ENCODE data around the gene EDN1.
A peak's percentile ranks its signal among the peaks of the same experiment; 100 is the strongest.

The EDN1 gene

DNA sequence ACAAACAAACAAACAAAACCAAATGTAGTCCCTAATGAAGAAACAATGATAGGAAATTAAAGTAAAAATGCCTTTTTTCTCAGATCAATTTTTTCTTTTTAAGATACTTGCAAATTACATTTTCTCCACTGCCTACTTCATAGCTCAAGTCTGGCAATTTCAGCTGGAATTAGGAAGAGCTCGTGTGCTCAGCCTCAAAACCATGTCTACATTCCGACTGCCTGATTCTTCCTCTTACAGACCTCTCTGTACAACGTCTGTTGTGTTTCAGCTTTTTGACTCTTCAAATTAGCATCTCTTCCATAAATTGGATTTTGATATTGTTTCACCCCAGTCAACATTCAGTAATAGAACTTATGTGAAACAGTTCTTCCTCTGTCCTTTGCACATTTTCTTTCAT lies 9.3 kb upstream of the EDN1 start:
- H3K36me3 ChIP-seq (ENCODE audit: control insufficient read depth in 5 of 5, insufficient read depth in 5 of 5, low read length in 5 of 5) = no peaks in the 10 kb centered on the region
- no peak overlapping the region for H3K4me3 ChIP-seq (ENCODE audit: low read depth in 1 of 5, low read length in 5 of 5)
- H3K4me1 ChIP-seq (ENCODE audit: control insufficient read depth in 5 of 5, insufficient read depth in 5 of 5, low read length in 5 of 5) = peaks cover 0 to 7% (median 2%) of the 10 kb centered on the region in 5 donors
- no peak overlapping the region for H3K27ac ChIP-seq (ENCODE audit: low read depth, low read length)
- no peaks in the 10 kb centered on the region for H3K9me3 ChIP-seq (ENCODE audit: control insufficient read depth in 5 of 5, low read length in 5 of 5)
- H3K9ac ChIP-seq (ENCODE audit: low read length in 5 of 5) = no peak overlapping the region
- H3K27me3 ChIP-seq (ENCODE audit: control insufficient read depth in 5 of 5, insufficient read depth in 4 of 5, low read length in 5 of 5) = no peaks in the 10 kb centered on the region

DNA sequence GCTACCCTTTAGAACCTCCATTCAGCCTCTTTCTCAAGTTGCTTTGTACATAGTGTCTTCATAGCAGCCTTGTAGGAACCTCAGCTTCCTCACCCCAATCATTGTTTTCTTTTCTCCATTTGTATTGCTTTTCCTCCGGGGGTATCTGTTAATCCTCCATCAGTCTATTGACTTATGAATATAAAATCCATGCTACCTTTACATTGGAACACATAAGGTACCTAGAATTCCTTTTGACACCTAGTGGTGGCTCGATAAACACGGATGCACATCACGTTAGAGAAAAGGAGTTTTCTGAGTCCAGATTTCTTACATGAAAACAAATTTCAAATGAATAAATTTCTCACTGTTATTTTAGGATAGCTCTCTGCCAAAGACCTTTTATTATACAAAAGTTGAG lies 6.3 kb upstream of the EDN1 start:
- H3K4me1 ChIP-seq (ENCODE audit: control insufficient read depth in 5 of 5, insufficient read depth in 5 of 5, low read length in 5 of 5) = peaks cover 0 to 15% (median 7%) of the 10 kb centered on the region in 5 donors
- no peak overlapping the region for H3K9ac ChIP-seq (ENCODE audit: low read length in 5 of 5)
- H3K27ac ChIP-seq (ENCODE audit: low read depth, low read length) = no peak overlapping the region
- no peak overlapping the region for H3K4me3 ChIP-seq (ENCODE audit: low read depth in 1 of 5, low read length in 5 of 5)
- no peaks in the 10 kb centered on the region for H3K27me3 ChIP-seq (ENCODE audit: control insufficient read depth in 5 of 5, insufficient read depth in 4 of 5, low read length in 5 of 5)
- no peaks in the 10 kb centered on the region for H3K9me3 ChIP-seq (ENCODE audit: control insufficient read depth in 5 of 5, low read length in 5 of 5)
- H3K36me3 ChIP-seq (ENCODE audit: control insufficient read depth in 5 of 5, insufficient read depth in 5 of 5, low read length in 5 of 5) = no peaks in the 10 kb centered on the region

DNA sequence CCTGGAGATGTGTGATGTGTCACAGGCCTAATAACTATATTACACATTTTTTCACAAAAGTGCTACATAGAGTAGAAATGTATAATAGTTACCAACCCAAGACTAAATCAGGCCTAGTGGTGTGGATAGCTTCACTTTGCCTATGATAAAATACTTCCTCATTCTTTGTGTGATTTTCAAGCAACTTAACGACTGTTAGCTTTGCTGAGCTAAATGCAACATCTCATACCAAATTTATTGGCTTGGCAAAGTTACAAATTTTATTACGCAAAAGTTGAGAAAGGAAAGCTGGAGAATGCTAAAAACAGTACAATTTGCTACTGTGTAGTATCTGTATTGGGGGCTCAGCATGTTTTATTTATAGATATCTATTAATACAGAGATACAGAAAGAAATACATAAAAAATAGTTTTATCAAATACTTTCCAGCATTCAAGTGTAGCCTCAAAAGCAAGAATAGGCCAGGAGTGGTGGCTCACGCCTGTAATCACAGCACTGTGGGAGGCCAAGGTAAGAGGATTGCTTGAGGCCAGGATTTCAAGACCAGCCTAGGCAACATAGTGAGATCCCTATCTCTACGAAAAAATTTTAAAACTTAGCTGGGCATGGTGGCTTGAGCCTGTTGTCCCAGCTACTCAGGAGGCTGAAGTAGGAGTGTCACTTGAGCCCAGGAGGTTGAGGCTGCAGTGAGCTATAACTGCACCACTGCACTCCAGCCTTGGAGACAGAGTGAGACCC lies 3.6 kb upstream of the EDN1 start:
- Histone ChIP-seq H3K27me3 (ENCODE audit: control insufficient read depth in 5 of 5, insufficient read depth in 4 of 5, low read length in 5 of 5) (peaks cover 0 to 2% (median 0%) of the 10 kb centered on the region in 5 donors), H3K36me3 (ENCODE audit: control insufficient read depth in 5 of 5, insufficient read depth in 5 of 5, low read length in 5 of 5) (no peaks in the 10 kb centered on the region), H3K4me1 (ENCODE audit: control insufficient read depth in 5 of 5, insufficient read depth in 5 of 5, low read length in 5 of 5) (peaks cover 0 to 23% (median 19%) of the 10 kb centered on the region in 5 donors), H3K9me3 (ENCODE audit: control insufficient read depth in 5 of 5, low read length in 5 of 5) (no peaks in the 10 kb centered on the region), H3K4me3 (ENCODE audit: low read depth in 1 of 5, low read length in 5 of 5) (no peak overlapping the region), H3K27ac (ENCODE audit: low read depth, low read length) (no peak overlapping the region), H3K9ac (ENCODE audit: low read length in 5 of 5) (no peak overlapping the region)

DNA sequence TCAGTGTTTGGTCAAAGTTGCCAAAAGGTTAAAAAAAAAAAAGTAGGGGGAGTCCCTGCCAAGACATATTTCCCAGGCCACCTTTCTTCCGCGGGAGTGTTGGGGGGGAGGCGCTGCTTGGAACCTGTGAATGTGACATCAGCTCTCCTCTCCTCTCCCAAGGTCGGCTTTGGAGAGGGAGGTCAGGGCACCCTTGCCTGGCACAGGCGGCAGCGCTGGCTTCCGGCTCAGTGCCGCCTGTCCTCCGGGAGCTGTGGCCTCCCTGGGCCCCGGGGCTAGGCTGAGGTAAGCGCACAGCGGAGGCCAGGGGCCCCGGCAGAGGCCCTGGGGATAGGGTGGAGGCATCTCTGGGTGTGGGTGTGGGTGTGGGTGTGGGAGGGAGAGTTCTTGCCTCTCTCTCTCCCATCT lies 1.9 kb upstream of the EDN1 start:
- Histone ChIP-seq H3K27ac (ENCODE audit: low read depth, low read length) (no peak overlapping the region), H3K4me3 (ENCODE audit: low read depth in 1 of 5, low read length in 5 of 5) (no peak overlapping the region)

DNA sequence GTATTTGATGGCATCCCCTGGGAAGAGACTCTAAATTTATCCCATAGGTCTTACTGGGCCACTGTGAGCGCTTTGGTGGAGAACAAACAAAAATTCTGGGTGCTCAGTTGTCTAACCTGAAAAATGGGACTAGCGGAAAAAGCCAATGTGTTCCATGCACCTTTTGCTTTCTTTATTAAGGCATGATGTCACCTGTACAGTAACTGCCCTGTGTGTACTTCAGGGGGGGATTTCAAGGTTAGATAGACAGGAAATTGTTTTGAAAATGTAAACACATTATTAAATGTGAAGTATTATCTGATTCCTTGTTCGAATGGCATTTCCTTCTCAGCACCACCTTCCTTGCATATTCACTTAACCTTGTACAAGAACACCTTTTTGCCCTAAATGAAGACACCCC lies 1.2 kb upstream of the EDN1 start:
- Histone ChIP-seq H3K36me3 (ENCODE audit: control insufficient read depth in 5 of 5, insufficient read depth in 5 of 5, low read length in 5 of 5) (no peaks in the 10 kb centered on the region), H3K9me3 (ENCODE audit: control insufficient read depth in 5 of 5, low read length in 5 of 5) (no peaks in the 10 kb centered on the region), H3K9ac (ENCODE audit: low read length in 5 of 5) (no peak overlapping the region), H3K27me3 (ENCODE audit: control insufficient read depth in 5 of 5, insufficient read depth in 4 of 5, low read length in 5 of 5) (peaks cover 4 to 12% (median 11%) of the 10 kb centered on the region in 5 donors), H3K4me1 (ENCODE audit: control insufficient read depth in 5 of 5, insufficient read depth in 5 of 5, low read length in 5 of 5) (peaks cover 0 to 35% (median 26%) of the 10 kb centered on the region in 5 donors), H3K4me3 (ENCODE audit: low read depth in 1 of 5, low read length in 5 of 5) (peak overlapping the region in 1 of 5 donors; percentile 62), H3K27ac (ENCODE audit: low read depth, low read length) (no peak overlapping the region)

More for the DNA sequence above, 1.9 kb upstream of the EDN1 start:
- Histone ChIP-seq H3K36me3 (ENCODE audit: control insufficient read depth in 5 of 5, insufficient read depth in 5 of 5, low read length in 5 of 5) (no peaks in the 10 kb centered on the region), H3K27me3 (ENCODE audit: control insufficient read depth in 5 of 5, insufficient read depth in 4 of 5, low read length in 5 of 5) (peaks cover 4 to 12% (median 11%) of the 10 kb centered on the region in 5 donors), H3K4me1 (ENCODE audit: control insufficient read depth in 5 of 5, insufficient read depth in 5 of 5, low read length in 5 of 5) (peaks cover 0 to 32% (median 26%) of the 10 kb centered on the region in 5 donors), H3K9ac (ENCODE audit: low read length in 5 of 5) (no peak overlapping the region), H3K9me3 (ENCODE audit: control insufficient read depth in 5 of 5, low read length in 5 of 5) (no peaks in the 10 kb centered on the region)

DNA sequence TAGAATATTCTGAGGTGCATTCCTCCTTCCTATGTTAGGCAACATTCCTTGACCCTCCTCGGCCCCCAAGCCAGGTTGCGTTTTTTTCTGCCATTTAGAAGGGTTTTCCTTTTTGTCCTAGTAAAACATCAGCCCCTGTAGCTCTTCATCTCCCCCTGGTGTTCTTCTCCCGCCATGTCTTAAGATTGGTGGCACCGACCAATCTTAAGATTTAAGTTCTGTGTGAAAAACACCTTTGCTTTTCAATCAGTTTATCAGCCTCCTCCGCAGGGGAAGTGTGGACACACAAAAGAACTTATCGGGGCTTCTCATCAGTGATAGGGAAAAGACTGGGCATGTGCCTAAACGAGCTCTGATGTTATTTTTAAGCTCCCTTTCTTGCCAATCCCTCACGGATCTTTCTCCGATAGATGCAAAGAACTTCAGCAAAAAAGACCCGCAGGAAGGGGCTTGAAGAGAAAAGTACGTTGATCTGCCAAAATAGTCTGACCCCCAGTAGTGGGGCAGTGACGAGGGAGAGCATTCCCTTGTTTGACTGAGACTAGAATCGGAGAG lies 719 bp upstream of the EDN1 start:
- H3K9me3 ChIP-seq (ENCODE audit: control insufficient read depth in 5 of 5, low read length in 5 of 5) = no peaks in the 10 kb centered on the region
- H3K9ac ChIP-seq (ENCODE audit: low read length in 5 of 5) = peak overlapping the region in 4 of 5 donors; percentile 62 to 71 (median 66)
- H3K27me3 ChIP-seq (ENCODE audit: control insufficient read depth in 5 of 5, insufficient read depth in 4 of 5, low read length in 5 of 5) = peaks cover 4 to 12% (median 11%) of the 10 kb centered on the region in 5 donors
- peak overlapping the region; percentile 62 to 80 (median 72) for H3K4me3 ChIP-seq (ENCODE audit: low read depth in 1 of 5, low read length in 5 of 5)
- peak overlapping the region; percentile 26 for H3K27ac ChIP-seq (ENCODE audit: low read depth, low read length)
- H3K4me1 ChIP-seq (ENCODE audit: control insufficient read depth in 5 of 5, insufficient read depth in 5 of 5, low read length in 5 of 5) = peaks cover 0 to 40% (median 26%) of the 10 kb centered on the region in 5 donors
- no peaks in the 10 kb centered on the region for H3K36me3 ChIP-seq (ENCODE audit: control insufficient read depth in 5 of 5, insufficient read depth in 5 of 5, low read length in 5 of 5)

DNA sequence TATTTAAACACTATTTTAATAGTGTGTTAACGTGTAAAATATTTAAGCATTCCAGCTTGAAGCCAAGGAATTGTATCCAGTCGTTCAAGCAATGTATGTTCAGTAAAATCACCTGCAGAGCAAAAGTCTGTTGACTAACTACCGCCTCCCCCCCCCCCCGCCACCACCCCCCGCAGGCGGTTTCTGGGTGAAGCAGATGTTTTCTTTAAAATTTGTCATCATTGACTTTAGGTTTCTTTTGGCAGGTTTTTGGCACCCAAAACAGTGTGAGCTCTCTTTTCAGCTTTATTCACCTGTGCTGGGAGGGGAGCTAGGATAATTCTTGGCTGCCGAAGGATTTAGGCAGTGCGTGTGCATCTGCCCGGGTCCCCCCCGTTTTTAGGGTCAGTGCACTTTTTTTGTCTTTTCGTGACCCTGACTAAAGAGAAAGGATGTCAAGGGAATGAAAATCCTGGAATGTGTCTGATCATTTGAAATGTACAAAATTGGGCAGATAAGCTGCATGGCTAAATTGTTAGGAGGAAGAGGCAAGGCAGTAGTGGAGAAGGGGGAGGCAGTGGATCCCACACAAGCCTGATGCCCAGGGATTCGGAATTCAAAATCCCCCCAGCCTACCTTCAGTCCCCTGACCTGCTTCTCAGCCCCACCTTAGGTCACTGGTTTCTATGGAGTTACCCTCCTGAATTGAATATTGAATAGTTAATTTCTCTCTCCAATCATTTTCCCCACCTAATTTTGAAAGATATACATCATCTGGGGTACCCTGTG lies 1.1 kb downstream of the EDN1 start:
- Histone ChIP-seq H3K36me3 (ENCODE audit: control insufficient read depth in 5 of 5, insufficient read depth in 5 of 5, low read length in 5 of 5) (peaks cover 0 to 2% (median 0%) of the 10 kb centered on the region in 5 donors), H3K4me1 (ENCODE audit: control insufficient read depth in 5 of 5, insufficient read depth in 5 of 5, low read length in 5 of 5) (peaks cover 0 to 58% (median 29%) of the 10 kb centered on the region in 5 donors), H3K9ac (ENCODE audit: low read length in 5 of 5) (peak overlapping the region in 1 of 5 donors; percentile 68), H3K27me3 (ENCODE audit: control insufficient read depth in 5 of 5, insufficient read depth in 4 of 5, low read length in 5 of 5) (peaks cover 4 to 12% (median 11%) of the 10 kb centered on the region in 5 donors), H3K9me3 (ENCODE audit: control insufficient read depth in 5 of 5, low read length in 5 of 5) (no peaks in the 10 kb centered on the region), H3K27ac (ENCODE audit: low read depth, low read length) (no peak overlapping the region), H3K4me3 (ENCODE audit: low read depth in 1 of 5, low read length in 5 of 5) (peak overlapping the region in 4 of 5 donors; percentile 51 to 74 (median 67))

DNA sequence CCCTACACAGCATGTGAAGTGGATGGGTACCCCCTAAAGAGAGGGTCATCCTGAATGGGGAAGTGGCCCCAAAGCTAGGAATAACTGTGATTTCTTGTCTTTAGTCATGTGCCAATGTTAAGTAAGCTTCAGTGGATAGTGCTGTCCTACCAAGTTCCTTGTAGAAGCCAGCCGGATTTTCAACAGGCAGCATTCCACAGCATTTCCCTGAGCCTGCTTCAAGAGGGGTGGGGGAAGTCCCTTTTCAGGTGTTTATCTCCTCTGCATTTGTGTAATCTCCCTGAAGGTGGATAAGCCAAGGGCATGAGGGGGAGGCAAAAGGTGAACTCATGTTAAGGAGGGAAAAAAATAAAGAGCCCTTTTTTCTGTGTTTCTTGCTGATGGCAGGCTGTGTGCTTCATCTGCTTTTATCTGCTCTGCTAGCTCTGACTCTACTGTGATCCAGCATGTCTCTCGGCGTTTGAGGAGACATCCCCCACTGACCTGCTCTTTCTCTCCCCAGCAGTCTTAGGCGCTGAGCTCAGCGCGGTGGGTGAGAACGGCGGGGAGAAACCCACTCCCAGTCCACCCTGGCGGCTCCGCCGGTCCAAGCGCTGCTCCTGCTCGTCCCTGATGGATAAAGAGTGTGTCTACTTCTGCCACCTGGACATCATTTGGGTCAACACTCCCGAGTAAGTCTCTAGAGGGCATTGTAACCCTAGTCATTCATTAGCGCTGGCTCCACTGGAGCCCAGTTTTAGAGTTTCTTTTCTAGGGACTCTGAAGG lies 1.9 kb downstream of the EDN1 start:
- Histone ChIP-seq H3K9me3 (ENCODE audit: control insufficient read depth in 5 of 5, low read length in 5 of 5) (no peaks in the 10 kb centered on the region), H3K27me3 (ENCODE audit: control insufficient read depth in 5 of 5, insufficient read depth in 4 of 5, low read length in 5 of 5) (peaks cover 4 to 12% (median 11%) of the 10 kb centered on the region in 5 donors), H3K27ac (ENCODE audit: low read depth, low read length) (no peak overlapping the region), H3K9ac (ENCODE audit: low read length in 5 of 5) (peak overlapping the region in 1 of 5 donors; percentile 68), H3K4me1 (ENCODE audit: control insufficient read depth in 5 of 5, insufficient read depth in 5 of 5, low read length in 5 of 5) (peaks cover 0 to 58% (median 25%) of the 10 kb centered on the region in 5 donors), H3K4me3 (ENCODE audit: low read depth in 1 of 5, low read length in 5 of 5) (peak overlapping the region in 4 of 5 donors; percentile 51 to 74 (median 67)), H3K36me3 (ENCODE audit: control insufficient read depth in 5 of 5, insufficient read depth in 5 of 5, low read length in 5 of 5) (peaks cover 0 to 3% (median 0%) of the 10 kb centered on the region in 5 donors)

DNA sequence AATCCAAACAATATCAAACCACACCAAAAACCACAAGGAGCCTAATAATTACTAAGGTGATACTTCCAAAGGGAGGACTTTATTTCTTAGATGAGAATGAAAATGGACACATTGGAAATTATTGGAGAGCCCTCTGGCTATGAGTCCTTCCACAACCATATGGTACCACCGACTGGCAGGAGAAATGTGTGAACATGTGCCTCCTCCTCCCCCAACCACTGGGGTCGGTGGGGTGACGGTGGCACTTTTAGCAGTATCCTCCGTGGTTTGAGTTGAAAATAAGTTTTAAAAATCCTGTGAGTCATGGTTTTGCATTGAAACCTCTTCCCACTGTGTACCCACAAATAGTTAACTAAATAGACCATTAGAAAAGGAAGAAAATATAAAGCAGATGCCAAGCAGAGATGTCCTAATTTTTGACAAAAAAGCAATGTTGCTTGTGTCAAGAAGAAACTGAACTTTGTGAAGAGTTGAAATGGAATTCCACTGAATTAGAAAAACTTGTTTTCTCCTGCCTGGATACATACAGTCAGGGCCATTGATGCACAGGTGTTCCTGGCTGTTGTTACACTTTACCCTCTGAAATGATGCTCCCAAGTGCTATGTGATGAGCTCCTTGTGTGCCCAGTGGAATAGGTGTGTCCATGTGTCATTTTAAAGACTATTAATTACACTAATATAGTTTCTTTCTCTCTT lies 3.2 kb downstream of the EDN1 start:
- Histone ChIP-seq H3K27ac (ENCODE audit: low read depth, low read length) (no peak overlapping the region), H3K9me3 (ENCODE audit: control insufficient read depth in 5 of 5, low read length in 5 of 5) (no peaks in the 10 kb centered on the region), H3K9ac (ENCODE audit: low read length in 5 of 5) (no peak overlapping the region), H3K36me3 (ENCODE audit: control insufficient read depth in 5 of 5, insufficient read depth in 5 of 5, low read length in 5 of 5) (peaks cover 0 to 3% (median 0%) of the 10 kb centered on the region in 5 donors), H3K27me3 (ENCODE audit: control insufficient read depth in 5 of 5, insufficient read depth in 4 of 5, low read length in 5 of 5) (peaks cover 4 to 12% (median 11%) of the 10 kb centered on the region in 5 donors), H3K4me1 (ENCODE audit: control insufficient read depth in 5 of 5, insufficient read depth in 5 of 5, low read length in 5 of 5) (peaks cover 0 to 58% (median 25%) of the 10 kb centered on the region in 5 donors), H3K4me3 (ENCODE audit: low read depth in 1 of 5, low read length in 5 of 5) (peak overlapping the region in 1 of 5 donors; percentile 62)

Data from subcutaneous abdominal adipose tissue (tissue), 5 donors.